Stimulated activated CD8-positive, alpha-beta memory T cell treated with anti-CD3 and anti-CD28 coated beads, Interleukin-12 subunit alpha, Interleukin-12 subunit beta, amount 100 ng/mL, for 24 hours (primary cell): ENCODE results near the gene CASZ1.

Source experiments
- DNase-seq: peaks from one replicate; pipeline ENCODE4 v3.0.0-alpha.2; 2020; ENCODE audit errors: extremely low read depth

CASZ1 gene

GRCh38 chr1:10637400-10637799, 159.0 kb downstream of the CASZ1 start:
- DNase-seq: no peak

GRCh38 chr1:10635992-10636391, 160.5 kb downstream of the CASZ1 start:
- no peak for DNase-seq

GRCh38 chr1:10635085-10635896, 161.2 kb downstream of the CASZ1 start:
- DNase-seq: no peak

- no peak for DNase-seq
Measured at GRCh38 chr1:10634428-10635084, 161.9 kb downstream of the CASZ1 start.

GRCh38 chr1:10634075-10634427, 162.4 kb downstream of the CASZ1 start:
- DNase-seq: no peak

- no peak for DNase-seq
Measured at GRCh38 chr1:10633416-10633815, 163.0 kb downstream of the CASZ1 start.

- DNase-seq: no peak
Measured at GRCh38 chr1:10632691-10633090, 163.8 kb downstream of the CASZ1 start.

GRCh38 chr1:10631811-10632593, 164.4 kb downstream of the CASZ1 start:
- DNase-seq: no peak

- no peak for DNase-seq
Measured at GRCh38 chr1:10631121-10631810, 165.2 kb downstream of the CASZ1 start.

GRCh38 chr1:10630661-10631120, 165.8 kb downstream of the CASZ1 start:
- no peak for DNase-seq

GRCh38 chr1:10629816-10630571, 166.5 kb downstream of the CASZ1 start:
- DNase-seq: no peak

- no peak for DNase-seq
Measured at GRCh38 chr1:10629091-10629815, 167.2 kb downstream of the CASZ1 start.

- DNase-seq: no peak
Measured at GRCh38 chr1:10628685-10629084, 167.8 kb downstream of the CASZ1 start.

GRCh38 chr1:10626791-10627410, 169.5 kb downstream of the CASZ1 start:
- no peak for DNase-seq

- no peak for DNase-seq
Measured at GRCh38 chr1:10626131-10626731, 170.2 kb downstream of the CASZ1 start.

- DNase-seq: no peak
Measured at GRCh38 chr1:10625554-10625953, 170.9 kb downstream of the CASZ1 start.

GRCh38 chr1:10625076-10625475, 171.4 kb downstream of the CASZ1 start:
- no peak for DNase-seq

- no peak for DNase-seq
Measured at GRCh38 chr1:10624256-10625050, 172.0 kb downstream of the CASZ1 start.

- DNase-seq: no peak
Measured at GRCh38 chr1:10623686-10624145, 172.7 kb downstream of the CASZ1 start.
